ENCODE measurements around the gene MXD1.

DNA sequence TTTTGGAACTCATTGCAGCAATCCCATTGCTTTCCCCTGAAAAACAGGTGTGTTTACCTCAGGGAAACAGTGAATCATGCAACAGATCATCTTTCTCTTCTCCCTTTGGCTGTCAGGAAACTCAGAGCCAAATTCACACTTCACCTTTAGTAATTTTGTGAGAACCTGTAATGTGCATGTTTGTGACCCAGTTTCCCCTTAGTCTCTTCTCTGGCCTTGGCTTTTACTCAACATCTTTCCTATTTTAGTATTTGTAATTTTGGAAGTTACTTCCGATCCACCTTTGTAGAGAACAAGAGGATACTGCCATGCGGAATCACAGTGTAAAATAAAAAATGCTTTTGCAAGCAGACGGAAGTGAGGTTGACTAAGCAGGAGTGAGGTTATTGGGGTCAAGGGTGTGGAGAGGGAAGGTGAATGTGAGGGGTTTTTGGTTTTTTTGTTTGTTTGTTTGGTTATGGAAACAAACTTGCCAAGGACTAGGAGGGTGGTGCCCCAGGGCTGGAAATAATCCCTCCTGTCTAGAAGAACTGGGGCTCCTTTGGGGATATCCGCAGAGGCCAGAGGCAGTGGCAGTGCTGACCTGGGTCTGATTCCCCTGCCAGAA lies 32.5 kb downstream of the MXD1 start:
- no peak for TF ChIP-seq CHD2 (IDR thresholded peaks at IDR 0.05; ENCODE audit: low read length, partially characterized antibody)
- no peak for TF ChIP-seq CTCF (IDR thresholded peaks at IDR 0.05)
- TF ChIP-seq E2F6 (IDR thresholded peaks at IDR 0.05; ENCODE audit: borderline replicate concordance, low read depth), result no peak
- no peak for TF ChIP-seq KDM1A (IDR thresholded peaks at IDR 0.05; ENCODE audit: low read depth)
- TF ChIP-seq MAX (IDR thresholded peaks at IDR 0.05), result no peak
- TF ChIP-seq POLR2A (IDR thresholded peaks at IDR 0.05; ENCODE audit: low read length), result no peak
- TF ChIP-seq MYC (IDR thresholded peaks at IDR 0.05; ENCODE audit: borderline replicate concordance, low read length), result no peak
